GM21825 (cell line): Measurements from ENCODE around the gene CERS6.

ENCODE experiments used
- ATAC-seq: cut with Tn5 transposase; IDR thresholded peaks from one replicate; pipeline ENCODE4 v1.9.1; 2021; ENCODE audit warnings: mild to moderate bottlenecking, moderate library complexity; ENCODE audit not compliant: unreplicated experiment

Gene CERS6

GRCh38 chr2:168441214-168441872 is 14.7 kb upstream of the CERS6 start:
- no peak for ATAC-seq

DNA sequence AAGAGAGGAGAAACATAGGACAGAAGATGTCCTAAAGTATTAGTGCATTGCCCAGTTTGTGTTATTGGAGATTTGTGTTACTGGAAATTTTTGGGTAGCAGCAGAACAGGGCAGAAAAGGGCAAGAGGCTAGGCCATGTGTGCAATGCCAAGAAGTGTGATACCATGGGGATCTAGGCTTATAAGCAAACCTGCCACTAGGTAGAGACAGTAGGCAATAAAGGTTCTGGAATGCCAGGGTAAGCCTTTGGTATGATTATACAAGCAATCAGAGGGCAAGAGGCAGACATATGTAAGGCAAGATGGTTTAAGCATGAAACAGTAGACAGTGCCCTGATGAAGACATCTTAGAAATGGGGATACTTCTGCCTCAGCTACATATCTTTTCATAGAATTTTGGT is 12.3 kb upstream of the CERS6 start:
- no peak for ATAC-seq

DNA sequence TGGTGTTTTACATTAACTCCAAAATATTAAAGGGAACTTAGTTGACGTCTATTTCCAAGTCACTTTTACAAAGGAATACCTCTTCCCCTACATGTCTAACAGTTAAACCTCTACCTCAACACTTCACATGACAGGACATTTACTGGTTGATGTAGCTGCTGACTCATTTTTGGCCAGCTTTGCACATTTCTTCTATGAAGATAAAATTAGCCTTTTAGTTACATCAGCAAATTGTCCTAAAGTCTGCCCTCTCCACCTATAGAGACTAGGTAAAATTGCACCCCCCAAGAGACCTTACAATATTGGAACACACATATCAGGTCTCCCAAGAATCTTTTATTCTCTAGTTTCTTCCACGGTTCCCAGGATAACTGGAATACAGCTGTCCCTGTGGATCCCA is 10.1 kb upstream of the CERS6 start:
- no peak for ATAC-seq

DNA sequence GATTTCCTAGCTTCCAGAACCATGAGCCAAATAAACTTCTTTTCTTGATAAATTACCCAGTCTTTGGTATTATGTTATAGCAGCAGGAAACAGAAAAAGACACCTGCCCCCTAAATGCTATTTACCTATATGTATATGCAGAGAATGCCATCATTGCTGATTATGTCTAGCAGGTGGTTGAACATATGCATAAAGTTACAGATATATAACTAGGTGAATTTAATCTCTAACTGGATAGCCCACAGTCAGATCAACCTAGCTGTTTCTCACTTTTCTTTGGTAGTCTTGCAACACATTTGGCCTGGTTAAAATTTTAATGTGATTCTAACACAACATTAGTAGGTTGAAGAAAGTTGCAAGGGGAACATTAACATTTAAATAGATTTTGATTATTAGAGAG is 7.1 kb upstream of the CERS6 start:
- ATAC-seq: no peak

DNA sequence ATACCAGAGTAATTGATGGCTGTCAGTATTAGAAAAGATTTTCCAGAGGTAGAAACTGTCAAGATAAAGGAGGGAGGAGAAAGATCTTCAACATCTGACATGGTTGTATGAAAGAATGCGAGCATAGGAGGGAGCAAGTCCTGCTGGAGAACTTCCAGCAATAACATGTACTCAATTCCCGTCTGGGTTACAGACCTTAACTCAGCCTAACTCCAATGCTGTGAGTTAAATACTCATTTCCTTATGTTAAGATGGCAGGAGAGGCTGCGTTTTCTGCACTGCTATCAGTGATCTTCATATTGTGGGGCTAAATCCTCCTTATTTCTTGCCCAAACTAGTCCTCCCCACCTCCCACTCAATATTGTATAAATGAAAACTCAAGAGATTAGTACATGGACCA is 6.7 kb upstream of the CERS6 start:
- ATAC-seq: no peak

DNA sequence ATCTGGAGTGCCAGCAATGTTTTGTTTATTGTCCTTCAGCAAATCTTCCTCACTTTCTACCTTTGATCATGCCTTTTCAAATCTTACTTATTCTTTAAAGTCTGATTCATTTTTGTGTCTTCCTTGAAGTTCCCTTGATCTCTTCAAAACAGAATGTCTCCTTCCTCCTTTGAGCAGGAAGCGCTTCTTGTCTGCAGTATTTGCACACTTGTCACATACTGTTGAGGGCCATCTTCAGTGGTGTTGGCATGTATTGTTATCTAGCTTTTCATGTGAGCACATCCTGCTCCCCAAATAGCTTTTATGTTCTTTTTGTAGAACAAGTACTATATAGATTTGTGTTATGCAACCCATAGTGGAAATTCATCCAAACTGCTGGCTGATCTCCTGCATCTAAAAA is 5.9 kb upstream of the CERS6 start:
- no peak for ATAC-seq

GRCh38 chr2:168450732-168451131 is 5.3 kb upstream of the CERS6 start:
- no peak for ATAC-seq

- ATAC-seq: no peak
Observed at GRCh38 chr2:168452781-168453180, 3.3 kb upstream of the CERS6 start.

- ATAC-seq: no peak
Observed at GRCh38 chr2:168453404-168453803, 2.7 kb upstream of the CERS6 start.

DNA sequence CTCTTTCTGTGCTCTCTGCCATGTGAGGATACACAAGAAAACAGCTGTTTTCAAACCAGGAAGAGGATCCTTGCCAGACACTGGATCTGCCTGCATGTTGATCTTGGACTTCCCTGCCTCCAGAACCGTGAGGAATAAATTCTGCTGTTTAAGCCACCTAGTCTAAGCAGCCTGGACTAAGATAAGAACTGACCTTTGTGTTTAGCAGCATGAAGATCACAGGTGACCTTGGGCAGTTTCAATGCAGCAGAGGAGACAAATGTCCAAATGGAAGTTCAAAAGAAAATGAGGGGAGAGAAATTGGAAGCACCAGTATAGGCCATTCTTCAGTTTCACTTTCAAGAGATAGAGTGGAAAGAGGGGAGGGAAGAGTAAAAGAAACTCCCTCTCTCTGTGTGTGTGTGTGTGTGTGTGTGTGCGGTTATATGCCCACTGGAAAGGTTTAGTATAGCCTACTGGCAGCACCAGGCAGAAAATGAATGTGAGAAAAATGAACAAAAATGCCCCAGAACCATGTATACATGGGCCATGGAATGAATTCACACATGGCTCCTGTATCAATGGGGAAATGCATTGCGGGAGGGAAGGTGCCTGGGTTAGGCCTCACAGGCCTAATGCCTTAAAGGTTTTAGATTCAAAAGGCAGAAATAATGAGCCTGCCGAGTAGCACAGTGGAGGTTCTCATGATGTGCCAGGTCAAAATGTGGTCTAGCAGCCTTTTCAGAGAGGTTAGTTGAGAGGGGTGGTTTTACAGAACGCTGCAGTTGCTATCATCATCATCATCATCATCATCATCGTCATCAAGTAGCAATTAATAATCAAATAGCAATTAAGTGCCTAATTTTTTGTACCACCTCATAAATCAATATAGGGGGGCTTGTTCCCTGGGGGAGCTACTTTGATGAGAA is 1.1 kb upstream of the CERS6 start:
- ATAC-seq: no peak

DNA sequence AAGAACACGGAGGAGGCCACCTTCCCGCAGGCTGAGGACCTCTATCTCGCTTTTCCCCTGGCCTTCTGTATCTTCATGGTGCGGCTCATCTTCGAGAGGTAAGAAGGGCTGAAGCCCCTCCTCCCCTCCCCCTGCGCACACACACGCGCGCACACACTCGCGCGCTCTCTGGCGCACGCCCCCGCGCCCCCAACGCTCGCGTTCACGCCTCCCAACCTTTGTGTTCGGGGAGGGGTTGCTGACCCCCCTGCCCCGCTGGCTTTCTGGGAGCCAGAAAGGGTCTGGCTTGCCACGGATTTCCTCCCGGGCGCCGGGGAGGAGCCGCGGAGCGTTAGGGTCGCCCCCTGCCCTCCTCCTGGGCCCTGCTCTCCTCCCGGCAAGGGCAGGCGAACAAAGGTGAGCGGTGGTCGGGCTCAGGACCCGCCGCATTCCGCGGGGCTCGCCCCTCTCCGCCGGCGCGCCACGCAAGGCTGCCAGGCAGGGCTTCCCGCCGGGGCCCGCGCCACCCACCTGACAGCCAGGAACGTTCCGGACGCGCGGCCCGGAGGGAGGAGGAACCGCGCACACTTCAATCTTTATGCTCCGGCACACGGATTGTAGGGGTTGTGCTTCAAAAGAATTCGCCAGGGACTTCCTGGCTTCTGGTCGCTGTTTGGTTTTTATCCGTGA is 583 bp downstream of the CERS6 start:
- peak; percentile 27 for ATAC-seq

DNA sequence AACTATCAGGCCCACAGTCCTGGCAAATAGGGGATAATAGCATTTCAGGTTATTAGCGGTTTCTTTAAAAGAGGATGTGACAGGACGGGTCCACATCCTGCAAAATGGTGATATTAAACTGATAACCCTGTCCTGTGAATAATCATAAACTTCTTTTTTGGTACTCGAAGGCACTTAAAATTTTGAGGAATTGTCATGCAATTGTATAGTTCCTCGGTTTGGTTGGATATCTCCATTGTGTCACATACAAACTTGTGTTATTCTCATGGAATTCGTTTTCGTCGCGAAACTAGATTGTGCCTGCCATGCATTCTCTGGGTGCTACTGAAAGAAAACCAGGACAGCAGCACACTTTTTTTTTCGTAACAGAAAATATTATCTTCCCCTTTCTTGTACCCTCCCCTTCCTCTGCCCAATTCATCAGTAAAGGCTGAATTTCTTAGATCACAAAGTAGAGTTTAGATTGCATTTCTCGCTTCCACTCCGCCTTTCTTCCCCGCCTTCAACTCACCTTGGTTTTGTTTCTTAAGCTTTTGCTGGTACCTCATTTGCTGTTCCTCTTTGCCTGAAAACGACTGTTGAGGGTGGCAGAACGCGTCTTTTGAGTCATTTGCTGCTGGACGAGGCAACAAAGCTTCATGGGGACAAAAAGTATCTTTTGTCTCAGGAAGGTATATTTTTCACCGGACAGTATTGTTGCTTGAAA is 1.3 kb downstream of the CERS6 start:
- ATAC-seq: no peak

GRCh38 chr2:168458139-168458538 is 2.1 kb downstream of the CERS6 start:
- ATAC-seq: no peak

DNA sequence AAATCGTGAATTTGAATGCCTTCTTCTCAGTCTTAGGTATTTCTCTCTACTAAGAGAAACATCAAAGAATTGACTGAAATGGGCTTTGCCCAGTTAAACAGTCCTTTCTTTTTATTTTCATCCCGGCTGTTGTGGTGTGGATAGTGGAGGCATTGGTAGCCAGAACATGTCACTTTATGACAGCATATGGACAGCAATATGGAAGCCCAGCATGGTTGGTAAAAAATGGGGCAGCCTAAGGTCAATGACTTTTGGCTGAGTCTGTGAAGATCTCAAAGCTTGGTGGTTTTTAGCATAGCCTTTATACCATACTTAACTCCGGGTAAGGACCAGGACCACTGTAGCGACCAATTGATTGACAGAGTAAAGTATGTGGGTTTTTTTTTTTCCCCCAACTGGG is 3.2 kb downstream of the CERS6 start:
- no peak for ATAC-seq

DNA sequence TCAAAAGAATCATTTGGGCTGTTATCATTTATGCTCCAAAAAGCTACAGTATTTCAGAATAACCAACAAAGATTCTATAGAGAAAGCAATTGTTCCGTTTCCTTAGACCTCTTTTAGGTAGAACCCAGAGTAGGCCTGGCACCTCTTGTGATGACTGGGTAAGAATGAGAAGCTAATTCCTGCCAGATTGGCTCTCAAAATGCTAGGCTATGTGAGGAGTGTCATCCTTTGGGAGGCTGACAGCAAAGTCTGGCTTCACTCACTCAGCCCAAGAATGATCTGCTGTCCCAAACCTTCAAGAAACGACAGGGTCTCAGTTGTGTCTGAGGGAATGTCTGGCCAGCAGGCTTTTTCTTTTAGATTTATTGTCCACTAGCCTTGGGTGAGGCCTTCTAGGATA is 4.5 kb downstream of the CERS6 start:
- no peak for ATAC-seq

DNA sequence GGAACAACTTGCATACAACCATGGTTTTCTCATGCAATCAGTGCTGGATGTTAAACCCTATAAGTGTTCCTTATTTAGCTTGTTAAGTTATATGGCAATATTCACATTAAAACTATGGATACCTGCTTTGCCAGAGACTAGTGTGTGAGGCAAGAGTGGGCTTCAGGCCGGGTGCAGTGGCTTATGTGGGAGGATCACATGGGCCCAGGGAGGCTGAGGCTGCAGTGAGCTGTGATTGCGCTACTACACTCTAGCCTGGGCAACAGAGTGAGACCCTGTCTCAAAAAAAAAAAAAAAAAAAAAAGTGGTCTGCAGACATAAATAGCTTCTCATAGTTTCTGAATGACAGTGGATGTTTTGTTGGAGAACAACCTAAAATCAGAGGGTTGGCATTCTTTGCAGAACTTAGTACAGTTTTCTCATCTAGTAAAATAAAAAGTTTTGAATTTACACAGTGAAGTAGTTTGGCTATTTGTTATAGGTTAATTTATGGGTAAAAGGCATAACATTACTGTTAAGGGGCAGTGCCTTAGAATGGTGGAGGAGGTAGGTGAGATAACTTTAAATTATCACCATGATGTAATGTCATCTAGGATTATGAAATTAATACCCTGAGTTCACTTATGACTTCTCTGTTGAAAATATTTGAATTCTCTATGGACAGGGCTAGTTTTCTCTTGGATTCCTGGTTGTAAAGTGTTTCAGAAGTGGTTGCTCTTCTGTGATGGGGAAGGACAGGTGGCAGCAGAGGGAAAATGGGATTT is 5.3 kb downstream of the CERS6 start:
- ATAC-seq: no peak

DNA sequence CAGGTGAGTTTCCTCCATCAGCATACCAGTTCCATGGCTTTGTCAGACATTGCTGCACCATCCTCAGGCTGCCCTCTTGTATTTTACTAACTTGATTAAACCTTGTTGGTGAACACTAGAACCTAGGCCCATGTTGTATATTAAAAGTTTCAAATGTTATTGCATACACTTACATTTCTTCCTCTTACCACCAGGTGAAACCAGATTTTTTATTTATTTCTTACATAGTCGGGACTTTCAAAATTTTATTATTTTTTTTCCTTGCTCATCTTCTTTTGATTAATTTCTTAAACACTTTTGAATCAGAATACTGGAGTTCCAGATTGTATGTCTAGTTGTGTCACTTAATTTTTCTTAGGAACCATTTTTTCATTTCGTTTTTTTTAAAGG is 5.9 kb downstream of the CERS6 start:
- ATAC-seq: no peak

DNA sequence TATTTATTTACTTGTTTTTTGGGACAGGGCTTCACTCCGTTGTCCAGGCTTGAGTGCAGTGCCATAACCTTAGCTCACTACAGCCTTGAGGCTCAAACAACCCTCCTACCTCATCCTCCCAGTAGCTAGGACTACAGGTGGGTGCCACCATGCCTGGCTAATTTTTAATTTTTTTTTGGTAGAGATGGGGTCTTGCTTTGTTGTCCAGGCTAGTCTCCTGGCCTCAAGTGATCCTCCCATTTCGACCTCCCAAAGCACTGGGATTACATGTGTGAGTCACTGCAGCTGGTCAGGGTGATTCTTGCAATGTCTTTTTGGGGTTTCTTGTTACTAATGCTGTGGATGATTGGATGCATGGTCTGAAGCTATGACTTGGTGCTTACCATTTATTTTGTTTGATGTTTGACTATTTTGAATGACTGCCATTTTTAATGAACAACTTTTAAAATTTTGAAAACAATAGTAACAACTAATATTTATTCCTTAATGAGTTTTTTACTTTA is 6.5 kb downstream of the CERS6 start:
- no peak for ATAC-seq

DNA sequence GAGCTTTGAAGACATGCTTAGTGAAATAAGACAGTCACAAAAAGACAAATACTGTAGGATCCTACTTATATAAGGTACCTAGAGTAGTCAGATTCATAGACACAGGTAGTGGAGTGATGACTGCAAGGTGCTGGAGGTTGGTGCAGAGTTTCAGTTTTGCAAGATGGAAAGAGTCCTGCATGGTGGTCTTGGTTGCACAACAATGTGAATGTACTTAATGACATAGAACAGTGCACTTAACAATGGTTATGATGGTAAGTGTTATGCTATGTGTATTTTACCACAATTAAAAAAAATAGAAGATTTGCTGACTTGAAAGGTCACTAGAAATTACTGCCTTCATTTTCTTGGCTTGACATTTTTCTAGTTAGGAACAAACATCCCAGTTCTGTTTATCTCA is 9.5 kb downstream of the CERS6 start:
- ATAC-seq: no peak

DNA sequence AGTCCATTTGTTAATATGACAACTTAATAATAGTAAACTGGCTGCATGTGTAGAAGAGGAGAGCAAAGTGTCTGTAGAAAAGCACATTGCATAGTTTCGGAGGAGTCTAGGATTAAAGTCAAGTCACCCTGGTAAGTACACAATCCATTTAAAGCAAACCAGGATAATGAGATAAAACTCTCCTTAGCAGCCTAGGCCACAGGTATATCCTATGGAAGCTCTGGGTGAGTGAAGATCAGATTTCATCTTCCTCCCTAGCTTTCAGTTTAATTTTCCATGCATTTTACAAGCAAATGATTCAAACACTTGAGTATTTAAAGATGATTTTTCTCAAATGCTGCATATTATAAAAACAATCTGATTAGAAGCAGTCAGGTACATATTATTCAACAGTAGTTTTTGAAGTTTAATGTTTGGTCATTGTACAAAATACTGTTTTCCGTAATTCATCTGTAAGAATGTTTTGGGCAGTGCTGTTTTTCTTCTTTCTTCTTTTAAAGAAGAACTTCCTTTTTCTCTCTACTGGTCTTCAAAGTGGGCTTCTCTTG is 10.2 kb downstream of the CERS6 start:
- no peak for ATAC-seq
